Activated T-helper 9 cell treated with anti-CD3 and anti-CD28 coated beads, Interleukin-2, amount 50 U/mL, for 16 hours (primary cell): ENCODE measurements around the gene F5.

Source experiments
- DNase-seq: peaks from one replicate; pipeline ENCODE4 v3.0.0-alpha.2; 2020; ENCODE audit warnings: low read depth

Gene F5

GRCh38 chr1:169588112-169588511 lies 1.8 kb upstream of the F5 start:
- no peak for DNase-seq

DNA sequence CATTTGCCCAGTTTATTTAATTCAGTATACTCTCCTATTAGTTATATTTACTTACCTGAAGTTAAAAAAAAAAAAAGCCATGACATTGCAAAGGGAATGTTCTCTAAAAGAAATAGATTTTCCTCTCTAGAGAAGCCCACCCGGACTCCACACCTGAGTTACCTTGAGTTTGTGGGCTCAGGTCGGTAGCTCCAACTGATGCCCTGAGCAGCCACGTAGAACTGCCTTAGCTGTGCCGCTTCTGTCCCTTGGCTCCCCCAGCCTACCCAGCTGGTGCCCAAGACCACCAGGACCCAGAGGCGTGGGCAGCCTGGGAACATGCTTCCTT lies 250 bp downstream of the F5 start:
- DNase-seq = no peak

DNA sequence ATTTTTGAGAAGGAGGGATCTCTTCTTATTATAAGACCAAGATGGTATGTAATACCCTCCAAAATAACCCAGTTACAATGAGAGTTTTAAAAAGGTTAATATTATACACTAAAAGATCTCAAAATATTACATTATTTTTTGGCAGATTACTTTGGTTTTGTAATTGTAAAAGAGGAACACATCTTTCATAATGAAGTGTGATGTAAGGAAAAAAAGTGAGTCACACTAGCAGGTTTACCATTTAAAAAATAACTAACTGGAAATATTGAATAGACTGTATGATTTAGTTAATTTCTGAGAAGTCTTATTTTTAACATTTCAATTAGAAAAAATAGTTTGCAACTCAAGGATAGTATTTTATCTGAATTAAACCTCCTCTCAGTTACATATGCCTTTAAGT lies 1.1 kb downstream of the F5 start:
- DNase-seq = no peak

DNA sequence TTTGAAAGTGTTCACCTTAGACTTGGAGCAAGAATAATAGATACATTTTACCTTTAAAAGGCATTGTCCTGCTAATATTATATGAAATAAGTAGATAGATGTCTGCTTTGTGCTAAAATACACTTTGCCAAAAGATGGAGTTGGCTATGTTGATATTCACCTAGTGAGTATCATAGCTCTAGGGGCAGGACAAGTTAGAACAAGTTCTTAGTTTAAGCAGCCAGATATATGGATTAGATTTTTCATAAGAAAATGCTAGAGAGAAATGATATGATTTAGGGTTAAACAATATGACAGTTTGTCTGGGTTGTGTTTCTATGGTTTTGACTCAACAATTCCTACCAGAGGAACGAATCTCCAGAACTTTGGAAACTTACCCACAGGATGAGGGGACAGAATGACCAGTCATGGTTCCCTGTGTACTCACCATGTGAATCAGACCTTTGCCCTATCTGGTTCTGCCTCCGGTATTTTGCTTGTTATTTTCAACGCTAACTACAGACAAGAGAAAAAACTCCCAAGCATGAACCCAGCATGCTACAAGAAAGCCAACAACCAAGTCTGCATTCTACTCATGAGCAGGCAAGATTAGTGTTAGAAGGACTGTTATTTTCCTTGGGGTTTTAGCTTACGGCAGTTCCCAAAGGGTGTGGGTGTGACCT lies 1.7 kb downstream of the F5 start:
- no peak for DNase-seq

- no peak for DNase-seq
These were observed 8.1 kb downstream of the F5 start for GRCh38 chr1:169577981-169578738.

DNA sequence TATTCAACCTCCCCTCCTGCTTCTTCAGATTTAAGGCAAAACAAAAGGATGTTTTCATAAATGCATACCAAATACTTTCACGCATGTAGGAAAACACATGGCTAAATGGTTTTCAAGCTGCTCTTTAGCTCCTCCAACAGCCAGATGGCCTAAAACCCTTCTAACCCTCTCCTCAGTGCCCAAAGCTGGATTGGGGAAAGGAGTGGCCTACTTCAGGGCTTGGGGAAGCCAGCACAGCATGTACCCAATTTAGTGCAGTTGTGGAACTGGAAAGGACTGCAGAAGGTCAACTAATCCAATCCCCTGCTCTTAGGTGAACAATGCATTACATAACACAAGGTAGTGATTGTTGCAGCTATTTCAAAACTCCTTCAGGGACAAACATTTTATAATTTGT lies 9.3 kb downstream of the F5 start:
- no peak for DNase-seq

DNA sequence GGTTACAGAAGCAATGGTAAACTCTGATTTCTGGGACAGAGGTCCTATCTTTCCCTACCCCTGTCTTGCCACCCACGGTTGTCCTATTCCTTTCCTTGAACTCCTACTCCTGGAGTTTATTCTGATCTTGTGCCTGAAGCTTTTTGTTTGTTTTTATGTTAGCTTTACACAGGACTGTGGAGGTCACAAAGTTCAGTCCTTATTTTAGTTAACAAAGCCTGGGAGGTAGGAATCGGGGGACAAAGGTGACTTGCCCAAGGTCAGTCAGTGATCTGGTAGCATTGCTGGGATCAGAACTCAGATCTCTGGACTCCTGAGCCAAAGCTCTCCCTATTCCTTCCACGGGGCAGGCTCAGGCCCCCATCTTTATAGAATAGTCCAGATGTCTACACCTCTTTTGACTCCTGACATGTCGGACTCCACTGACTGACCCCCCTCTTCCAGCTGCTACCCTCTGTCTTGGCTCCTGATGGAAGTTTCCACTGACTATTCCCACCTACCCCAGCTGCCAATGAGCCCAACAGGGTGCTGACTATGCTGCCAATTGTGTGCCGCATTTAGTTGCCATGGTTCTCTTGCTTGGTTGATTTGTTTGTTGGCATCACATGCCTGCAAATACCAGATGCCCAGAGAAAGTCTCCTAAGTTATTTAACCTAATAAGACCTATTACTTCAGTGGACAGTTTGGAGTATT lies 9.9 kb downstream of the F5 start:
- no peak for DNase-seq

- DNase-seq = no peak
These were observed 11.9 kb downstream of the F5 start for GRCh38 chr1:169574336-169574735.

- no peak for DNase-seq
These were observed 14.1 kb downstream of the F5 start for GRCh38 chr1:169572187-169572586.

DNA sequence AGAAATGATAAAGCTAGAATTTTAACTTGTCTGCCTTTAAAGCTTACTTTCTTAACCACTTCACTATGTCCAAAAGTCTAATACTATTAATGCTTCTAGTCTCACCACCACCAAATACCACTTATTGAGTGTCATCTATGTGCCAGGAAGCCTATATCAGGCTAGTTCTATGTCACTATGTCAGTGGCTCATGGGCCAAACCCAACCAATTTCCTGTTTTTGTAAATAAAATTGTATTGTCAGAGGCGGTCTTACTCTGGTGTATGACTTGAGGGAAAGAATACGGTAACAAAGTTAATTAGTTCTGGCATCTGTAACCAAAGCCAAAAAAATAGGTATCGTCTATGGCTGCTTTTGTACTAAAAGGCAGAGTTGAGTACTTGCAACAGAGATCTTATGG lies 14.8 kb downstream of the F5 start:
- no peak for DNase-seq

- no peak for DNase-seq
These were observed 16.1 kb downstream of the F5 start for GRCh38 chr1:169570172-169570574.

DNA sequence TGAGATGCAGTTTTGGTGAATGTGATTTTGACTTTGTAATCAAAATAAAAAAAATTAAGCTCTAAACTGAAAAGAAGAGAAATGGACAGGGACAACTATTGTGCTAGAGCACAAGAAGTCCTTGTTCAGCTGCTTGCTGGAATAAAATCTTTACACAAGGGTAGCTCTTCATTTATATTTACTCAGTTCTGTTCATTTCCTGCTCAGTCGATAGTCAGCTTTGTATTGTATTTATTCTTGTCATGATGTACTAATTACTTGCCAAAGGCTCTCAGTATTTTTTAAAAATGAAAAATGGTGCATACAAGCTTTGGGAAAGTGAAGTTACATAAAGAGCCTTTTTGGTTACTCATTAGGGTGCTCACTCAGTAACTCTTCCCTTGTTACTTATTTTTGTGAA lies 17.8 kb downstream of the F5 start:
- no peak for DNase-seq

DNA sequence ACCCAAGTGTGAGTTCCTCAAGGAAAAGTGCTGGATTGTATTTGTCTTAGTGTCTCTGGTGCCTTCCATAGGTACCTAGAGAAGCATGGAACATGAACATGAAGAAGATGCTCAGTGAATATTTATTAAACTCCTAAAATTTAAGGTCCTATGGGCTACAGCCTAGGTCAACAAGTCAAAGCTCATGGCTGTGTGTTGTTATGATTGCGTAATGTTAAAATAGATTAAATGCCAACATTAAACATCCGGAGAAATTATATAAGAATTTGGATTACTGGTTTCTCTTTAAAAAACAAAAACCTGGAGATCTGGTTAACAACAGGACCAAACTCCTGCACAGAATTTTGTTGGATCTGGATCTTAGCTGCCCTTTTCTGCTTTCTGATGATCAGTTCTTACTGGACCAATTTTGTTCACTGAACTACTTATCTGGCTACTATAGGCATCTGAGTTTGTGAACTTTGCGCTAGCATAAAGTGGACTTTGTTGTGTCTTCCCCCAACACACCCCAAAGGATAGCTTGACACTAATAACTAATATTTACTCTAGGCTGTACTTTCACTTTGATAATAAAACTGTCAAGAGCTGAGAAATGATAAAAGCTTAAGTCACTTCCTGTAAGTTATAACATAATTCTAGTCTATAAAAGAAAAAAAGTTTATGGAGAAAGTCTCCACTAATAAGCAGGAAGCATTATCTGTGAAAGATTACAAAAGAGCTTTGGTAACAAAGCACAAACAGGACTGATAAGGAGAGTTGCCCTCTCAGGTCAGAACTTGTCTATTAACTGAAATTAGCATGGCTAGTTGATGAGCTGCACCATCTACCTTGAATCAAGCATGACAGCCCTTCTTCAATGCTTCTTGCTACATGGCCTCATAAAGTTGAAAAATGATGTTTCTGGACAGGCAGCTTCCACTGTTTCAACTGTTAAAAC lies 20.7 kb downstream of the F5 start:
- no peak for DNase-seq

DNA sequence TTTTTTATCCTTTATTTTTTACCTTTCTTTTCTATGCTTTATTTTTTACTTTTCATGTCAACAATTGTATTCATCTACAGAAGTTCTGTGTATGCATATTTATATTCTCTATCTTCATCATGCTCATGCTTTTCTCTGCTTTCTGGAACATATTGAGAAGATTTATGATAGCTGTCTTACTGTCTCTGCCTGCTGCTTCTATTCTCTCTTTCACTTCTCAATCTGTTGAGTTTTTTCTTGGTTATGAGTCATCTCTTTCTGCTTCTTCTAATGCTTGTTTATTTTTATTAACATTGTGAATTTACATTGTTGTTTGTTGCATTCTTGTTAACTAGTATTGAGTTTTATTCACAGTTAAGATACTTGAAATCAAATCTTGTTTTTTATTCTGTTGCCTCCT lies 22.6 kb downstream of the F5 start:
- no peak for DNase-seq

DNA sequence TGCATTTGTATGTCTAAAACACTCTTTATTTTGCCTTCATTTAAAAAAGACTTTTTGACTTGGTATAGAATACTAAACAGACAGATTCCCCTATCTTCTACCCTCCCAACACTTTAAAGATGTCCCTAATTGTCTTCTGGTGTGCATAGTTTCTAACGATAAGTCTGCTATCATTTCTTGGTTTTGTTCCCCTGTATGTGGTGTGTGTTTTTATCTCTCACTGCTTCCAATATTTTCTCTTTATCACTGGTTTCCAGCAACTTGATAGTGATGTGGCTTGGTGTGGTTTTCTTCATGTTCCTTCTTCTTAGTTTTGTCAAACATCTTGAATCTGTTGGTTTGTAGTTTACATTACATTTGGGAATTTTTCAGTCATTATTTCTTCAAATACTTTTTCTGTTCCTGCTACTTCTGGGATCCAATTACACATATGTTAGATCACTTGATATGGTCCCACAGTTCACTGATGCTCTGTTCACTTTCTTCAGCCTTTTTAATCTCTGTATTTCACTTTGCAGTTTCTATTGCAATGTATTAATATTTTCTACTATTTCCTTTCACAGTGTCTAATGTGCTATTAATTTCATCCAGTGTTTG lies 23.2 kb downstream of the F5 start:
- DNase-seq = no peak

- no peak for DNase-seq
These were observed 24.6 kb downstream of the F5 start for GRCh38 chr1:169561692-169562091.

DNA sequence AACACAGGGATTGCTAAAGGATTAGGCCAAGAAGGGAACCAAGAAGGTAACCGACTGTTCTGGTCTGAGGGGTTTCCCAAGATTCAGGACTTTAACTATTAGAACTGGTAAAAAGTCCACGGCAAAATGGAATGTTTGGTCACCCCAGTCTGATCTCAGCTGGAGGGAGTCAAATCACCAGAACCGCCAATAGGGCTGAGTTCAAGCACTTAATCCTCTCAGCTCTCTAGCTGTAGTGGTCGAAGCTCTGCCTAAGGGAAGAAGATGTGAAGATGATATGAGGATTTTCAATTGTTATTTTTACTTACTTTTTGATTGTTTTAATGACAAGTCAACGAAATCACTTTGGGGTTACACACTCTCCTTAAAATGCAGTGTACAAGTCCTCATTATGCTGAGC lies 29.1 kb downstream of the F5 start:
- DNase-seq = no peak

DNA sequence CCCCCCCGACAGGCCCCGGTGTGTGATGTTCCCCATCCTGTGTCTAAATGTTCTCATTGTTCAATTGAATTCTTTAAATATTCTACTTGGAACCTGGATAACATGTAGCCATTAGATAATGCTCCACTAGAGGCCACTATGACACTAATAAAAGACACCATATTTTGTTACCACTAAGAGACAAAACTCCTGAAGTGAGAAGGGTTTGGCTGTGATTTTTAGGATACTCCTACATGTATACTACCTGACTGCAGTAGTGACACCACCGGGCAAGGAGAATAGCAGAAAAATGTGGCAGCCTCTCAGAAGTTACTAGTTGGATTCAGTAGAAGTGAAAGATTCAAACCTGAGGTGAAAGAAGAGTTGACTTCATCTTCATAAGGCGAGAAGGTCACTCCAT lies 36.0 kb downstream of the F5 start:
- DNase-seq = no peak

DNA sequence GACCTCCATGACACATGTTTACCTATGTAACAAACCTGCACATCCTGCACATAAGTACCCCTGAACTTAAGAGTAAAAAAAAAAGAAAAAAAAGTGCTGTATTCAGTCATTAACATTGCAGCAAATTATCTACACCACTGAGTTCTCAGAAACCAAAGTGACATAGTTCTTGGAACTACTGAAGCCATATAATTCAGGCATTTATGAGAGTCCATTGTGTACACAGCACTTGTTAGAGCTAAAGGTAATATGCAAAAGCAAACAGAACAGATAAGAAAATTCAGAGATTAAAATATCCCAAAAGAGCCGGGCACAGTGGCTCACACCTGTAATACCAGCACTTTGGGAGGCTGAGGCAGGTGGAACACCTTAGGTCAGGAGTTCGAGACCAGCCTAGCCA lies 38.0 kb downstream of the F5 start:
- DNase-seq = no peak

- DNase-seq = no peak
These were observed 39.9 kb downstream of the F5 start for GRCh38 chr1:169546087-169546995.

DNA sequence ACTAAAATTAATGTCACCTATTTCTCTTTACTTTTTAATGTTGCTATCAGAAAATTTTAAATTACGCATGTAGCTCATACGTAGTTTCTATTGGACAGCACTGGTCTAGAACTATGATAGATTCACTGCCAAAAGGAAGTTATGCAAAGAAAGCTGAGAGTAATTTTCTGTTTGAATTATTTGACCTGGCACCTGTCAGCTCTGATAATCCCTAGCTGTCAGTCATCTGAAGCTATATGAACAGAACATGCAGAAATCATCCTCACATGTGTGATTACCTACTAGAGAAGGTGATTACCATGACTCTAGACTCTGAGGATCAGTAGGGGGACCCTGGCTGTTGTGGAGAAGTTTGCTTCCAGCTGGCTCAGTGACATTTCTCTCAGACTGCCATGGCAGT lies 40.8 kb downstream of the F5 start:
- no peak for DNase-seq
